ENCODE measurements around the gene ZEB1.
"Not testable (repeated sequence)": the region's sequence is repeated elsewhere in the genome, so short reads cannot be mapped to it uniquely, and the experiment has no call there.

The ZEB1 gene

GRCh38 chr10:31319602-31320549 lies 860 bp downstream of the ZEB1 start:
- no peak for DNase-seq (ENCODE audit: low spot score)

- no peak for DNase-seq (ENCODE audit: low spot score)
Observed at GRCh38 chr10:31320550-31321211, 1.7 kb downstream of the ZEB1 start.

- no peak for DNase-seq (ENCODE audit: low spot score)
Observed at GRCh38 chr10:31321396-31321941, 2.5 kb downstream of the ZEB1 start.

GRCh38 chr10:31322647-31323046 lies 3.6 kb downstream of the ZEB1 start:
- DNase-seq (ENCODE audit: low spot score), result no peak

- DNase-seq (ENCODE audit: low spot score), result no peak
Observed at GRCh38 chr10:31340343-31340742, 21.3 kb downstream of the ZEB1 start.

GRCh38 chr10:31341552-31341951 lies 22.5 kb downstream of the ZEB1 start:
- DNase-seq (ENCODE audit: low spot score), result no peak

- DNase-seq (ENCODE audit: low spot score), result no peak
Observed at GRCh38 chr10:31343009-31343408, 24.0 kb downstream of the ZEB1 start.

- DNase-seq (ENCODE audit: low spot score), result no peak
Observed at GRCh38 chr10:31343551-31343950, 24.5 kb downstream of the ZEB1 start.

GRCh38 chr10:31345886-31346285 lies 26.9 kb downstream of the ZEB1 start:
- no peak for DNase-seq (ENCODE audit: low spot score)

GRCh38 chr10:31346953-31347352 lies 27.9 kb downstream of the ZEB1 start:
- DNase-seq (ENCODE audit: low spot score), result no peak

- no peak for DNase-seq (ENCODE audit: low spot score)
Observed at GRCh38 chr10:31347705-31348104, 28.7 kb downstream of the ZEB1 start.

- DNase-seq (ENCODE audit: low spot score), result no peak
Observed at GRCh38 chr10:31350891-31351290, 31.9 kb downstream of the ZEB1 start.

- no peak for DNase-seq (ENCODE audit: low spot score)
Observed at GRCh38 chr10:31352436-31353226, 33.6 kb downstream of the ZEB1 start.

- DNase-seq (ENCODE audit: low spot score), result no peak
Observed at GRCh38 chr10:31353574-31353973, 34.6 kb downstream of the ZEB1 start.

GRCh38 chr10:31358688-31359330 lies 39.8 kb downstream of the ZEB1 start:
- DNase-seq (ENCODE audit: low spot score), result no peak

GRCh38 chr10:31359979-31360378 lies 41.0 kb downstream of the ZEB1 start:
- no peak for DNase-seq (ENCODE audit: low spot score)

- DNase-seq (ENCODE audit: low spot score), result not testable (repeated sequence)
Observed at GRCh38 chr10:31361475-31361874, 42.5 kb downstream of the ZEB1 start.

GRCh38 chr10:31362023-31362641 lies 43.1 kb downstream of the ZEB1 start:
- DNase-seq (ENCODE audit: low spot score), result no peak

GRCh38 chr10:31363696-31364095 lies 44.7 kb downstream of the ZEB1 start:
- DNase-seq (ENCODE audit: low spot score), result not testable (repeated sequence)

GRCh38 chr10:31364238-31364637 lies 45.2 kb downstream of the ZEB1 start:
- not testable (repeated sequence) for DNase-seq (ENCODE audit: low spot score)

- no peak for DNase-seq (ENCODE audit: low spot score)
Observed at GRCh38 chr10:31366703-31367102, 47.7 kb downstream of the ZEB1 start.

All from hematopoietic multipotent progenitor cell treated with erythropoietin and hydrocortisone succinate and interleukin-3 and kit ligand, for 15 days (in vitro differentiated cells).